Chondrocyte (in vitro differentiated cells): ENCODE measurements around the gene TTC36. TPM values are rescaled to one million over a fixed set of nuclear protein-coding genes. Genes with fewer than 3 reads are reported as not detected.

Experiments used
- DNase-seq: peaks from one replicate; pipeline ENCODE4 v3.0.0; 2021; ENCODE audit warnings: mixed read lengths, low spot score
- H3K27ac Mint-ChIP-seq: one replicate; pipeline ENCODE4 v1.8.0; 2021; ENCODE audit warnings: mild to moderate bottlenecking, moderate library complexity, mixed read lengths; ENCODE audit not compliant: unreplicated experiment
- H3K27me3 Mint-ChIP-seq: 2 replicates; pipeline ENCODE4 v1.8.0; 2021; ENCODE audit warnings: low read depth, mixed read lengths
- H3K36me3 Mint-ChIP-seq: 2 replicates; pipeline ENCODE4 v1.8.0; 2021; ENCODE audit warnings: low read depth, mixed read lengths
- H3K4me1 Mint-ChIP-seq: 2 replicates; pipeline ENCODE4 v1.8.0; 2021; ENCODE audit warnings: low read depth, mild to moderate bottlenecking, mixed read lengths
- H3K4me3 Mint-ChIP-seq: one replicate; pipeline ENCODE4 v1.8.0; 2021; ENCODE audit warnings: mild to moderate bottlenecking, moderate library complexity, mixed read lengths; ENCODE audit not compliant: unreplicated experiment
- H3K9me3 Mint-ChIP-seq: 2 replicates; pipeline ENCODE4 v1.8.0; 2021; ENCODE audit warnings: low read depth, mixed read lengths
- CTCF ChIP-seq: fragments of 200-600 bp; sonication (generic); IDR thresholded peaks from 2 replicates; pipeline ENCODE4 v1.5.0; 2021; ENCODE audit warnings: antibody characterized with exemption, mild to moderate bottlenecking, moderate library complexity
- total RNA-seq: library from RNA; stranded (reverse); gene quantifications from 3 replicates; pipeline ENCODE4 v1.2.1, GENCODE V29; 2021

The TTC36 gene
- total RNA-seq, 1 donor from 2014 or later = 0.27 TPM

- no peaks in the 10 kb centered on the region for H3K9me3 Mint-ChIP-seq
- H3K36me3 Mint-ChIP-seq = peaks cover 34% of the 10 kb centered on the region
- DNase-seq = no peak
- no peak for TF ChIP-seq CTCF
- H3K4me3 Mint-ChIP-seq = no peak overlapping the region
- no peak overlapping the region for H3K27ac Mint-ChIP-seq
- no peaks in the 10 kb centered on the region for H3K27me3 Mint-ChIP-seq
- H3K4me1 Mint-ChIP-seq = no peaks in the 10 kb centered on the region
These were observed 5.4 kb upstream of the TTC36 start for GRCh38 chr11:118521892-118522311.

DNA sequence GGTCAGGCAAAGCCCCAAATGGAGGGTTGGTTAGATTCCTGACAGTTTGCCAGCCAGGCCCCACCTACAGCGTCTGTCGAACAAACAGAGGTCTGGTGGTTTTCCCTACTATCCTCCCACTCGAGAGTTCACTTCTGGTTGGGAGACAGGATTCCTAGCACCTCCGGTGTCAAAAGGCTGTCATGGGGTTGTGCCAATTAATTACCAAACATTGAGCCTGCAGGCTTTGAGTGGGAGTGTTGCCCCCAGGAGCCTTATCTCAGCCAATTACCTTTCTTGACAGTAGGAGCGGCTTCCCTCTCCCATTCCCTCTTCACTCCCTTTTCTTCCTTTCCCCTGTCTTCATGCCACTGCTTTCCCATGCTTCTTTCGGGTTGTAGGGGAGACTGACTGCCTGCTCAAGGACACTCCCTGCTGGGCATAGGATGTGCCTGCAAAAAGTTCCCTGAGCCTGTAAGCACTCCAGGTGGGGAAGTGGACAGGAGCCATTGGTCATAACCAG, 4.7 kb upstream of the TTC36 start:
- peak; percentile 68 for TF ChIP-seq CTCF
- Mint-ChIP-seq H3K36me3 (peaks cover 35% of the 10 kb centered on the region), H3K9me3 (no peaks in the 10 kb centered on the region), H3K27ac (no peak overlapping the region), H3K4me3 (no peak overlapping the region), H3K27me3 (no peaks in the 10 kb centered on the region), H3K4me1 (no peaks in the 10 kb centered on the region)
- no peak for DNase-seq

- H3K4me3 Mint-ChIP-seq = no peak overlapping the region
- H3K9me3 Mint-ChIP-seq = no peaks in the 10 kb centered on the region
- no peak overlapping the region for H3K27ac Mint-ChIP-seq
- H3K4me1 Mint-ChIP-seq = peaks cover 7% of the 10 kb centered on the region
- H3K36me3 Mint-ChIP-seq = peaks cover 35% of the 10 kb centered on the region
- DNase-seq = no peak
- TF ChIP-seq CTCF = no peak
- no peaks in the 10 kb centered on the region for H3K27me3 Mint-ChIP-seq
These were observed 2.9 kb upstream of the TTC36 start for GRCh38 chr11:118524356-118524755.

DNA sequence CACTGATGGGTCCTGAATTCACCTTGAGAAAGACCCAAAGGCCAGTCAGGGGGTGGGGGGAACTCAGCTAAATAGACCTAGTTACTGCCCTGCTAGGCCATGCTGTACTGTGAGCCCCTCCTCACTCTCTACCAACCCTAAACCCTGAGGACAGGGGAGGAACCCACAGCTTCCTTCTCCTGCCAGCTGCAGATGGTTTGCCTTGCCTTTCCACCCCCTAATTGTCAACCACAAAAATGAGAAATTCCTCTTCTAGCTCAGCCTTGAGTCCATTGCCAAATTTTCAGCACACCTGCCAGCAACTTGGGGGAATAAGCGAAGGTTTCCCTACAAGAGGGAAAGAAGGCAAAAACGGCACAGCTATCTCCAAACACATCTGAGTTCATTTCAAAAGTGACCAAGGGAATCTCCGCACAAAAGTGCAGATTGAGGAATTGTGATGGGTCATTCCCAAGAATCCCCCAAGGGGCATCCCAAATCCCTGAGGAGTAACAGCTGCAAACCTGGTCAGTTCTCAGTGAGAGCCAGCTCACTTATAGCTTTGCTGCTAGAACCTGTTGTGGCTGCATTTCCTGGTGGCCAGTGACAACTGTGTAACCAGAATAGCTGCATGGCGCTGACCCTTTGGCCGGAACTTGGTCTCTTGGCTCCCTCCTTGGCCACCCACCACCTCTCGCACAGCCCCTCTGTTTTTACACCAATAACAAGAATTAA, 2.4 kb upstream of the TTC36 start:
- H3K27me3 Mint-ChIP-seq = no peaks in the 10 kb centered on the region
- no peaks in the 10 kb centered on the region for H3K9me3 Mint-ChIP-seq
- peaks cover 12% of the 10 kb centered on the region for H3K4me1 Mint-ChIP-seq
- TF ChIP-seq CTCF = no peak
- H3K36me3 Mint-ChIP-seq = peaks cover 29% of the 10 kb centered on the region
- H3K27ac Mint-ChIP-seq = no peak overlapping the region
- no peak for DNase-seq
- no peak overlapping the region for H3K4me3 Mint-ChIP-seq

DNA sequence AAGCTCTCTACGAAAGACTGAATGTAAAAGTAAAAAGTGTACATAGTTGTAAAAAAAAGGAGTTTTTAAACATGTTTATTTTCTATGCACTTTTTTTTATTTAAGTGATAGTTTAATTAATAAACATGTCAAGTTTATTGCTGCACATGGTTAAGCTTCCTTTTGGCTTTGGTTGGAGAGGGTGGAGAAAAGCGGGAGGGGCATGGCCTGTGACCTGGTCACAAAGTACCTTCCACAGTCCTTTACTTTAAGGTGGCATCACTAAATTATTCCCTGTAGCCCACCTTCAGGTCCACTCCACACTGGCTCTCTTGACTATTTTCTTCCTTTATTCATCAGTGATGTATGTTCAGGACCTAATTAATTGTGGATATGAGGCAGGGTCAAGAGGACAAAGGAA, 586 bp upstream of the TTC36 start:
- no peak overlapping the region for H3K27ac Mint-ChIP-seq
- H3K4me1 Mint-ChIP-seq = peaks cover 21% of the 10 kb centered on the region

More for the DNA sequence above, 586 bp upstream of the TTC36 start:
- Mint-ChIP-seq H3K27me3 (no peaks in the 10 kb centered on the region), H3K9me3 (no peaks in the 10 kb centered on the region), H3K4me3 (no peak overlapping the region), H3K36me3 (peaks cover 15% of the 10 kb centered on the region)
- TF ChIP-seq CTCF = no peak
- no peak for DNase-seq
